PFSK-1 (cell line): ENCODE results near the gene FAM13C.

Experiments
- TAF1 ChIP-seq: IDR thresholded peaks from 2 replicates; pipeline ENCODE4 v1.6.1; 2012; ENCODE audit warnings: low read length, control low read depth, borderline replicate concordance; ENCODE audit not compliant: insufficient read depth
- TF ChIP-seq, protein P1 (sequence below), 2 experiments: IDR thresholded peaks; 2 replicates each; pipeline versions ENCODE4 v1.6.1 to v1.8.0; 2011 to 2012; ENCODE audit warnings: low read depth in 2 of 2, low read length in 2 of 2, control low read depth in 1 of 2, inconsistent platforms in 1 of 2, mild to moderate bottlenecking in 1 of 2, moderate library complexity in 1 of 2; ENCODE audit not compliant: insufficient read depth in 1 of 2

DNA sequence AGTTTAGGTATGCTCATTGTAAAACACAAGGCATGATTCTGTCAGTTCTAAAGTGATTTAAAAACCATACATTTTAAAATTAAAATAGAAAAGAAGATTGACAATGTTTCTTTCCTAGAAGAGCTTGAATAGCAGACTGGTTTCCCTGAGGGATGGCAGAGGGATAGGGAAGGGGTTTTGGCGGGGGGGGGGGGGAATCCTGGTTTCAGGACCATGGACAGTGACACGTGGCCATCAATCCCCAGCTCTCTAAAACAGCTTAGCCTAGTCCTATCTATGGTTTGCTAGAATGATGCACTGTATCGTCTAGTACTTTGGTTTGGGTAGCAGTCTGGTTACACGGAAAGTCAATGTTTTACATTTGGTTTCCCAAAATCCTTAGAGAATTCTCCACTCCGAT lies 97.2 kb downstream of the FAM13C start:
- TF ChIP-seq, protein P1, sequence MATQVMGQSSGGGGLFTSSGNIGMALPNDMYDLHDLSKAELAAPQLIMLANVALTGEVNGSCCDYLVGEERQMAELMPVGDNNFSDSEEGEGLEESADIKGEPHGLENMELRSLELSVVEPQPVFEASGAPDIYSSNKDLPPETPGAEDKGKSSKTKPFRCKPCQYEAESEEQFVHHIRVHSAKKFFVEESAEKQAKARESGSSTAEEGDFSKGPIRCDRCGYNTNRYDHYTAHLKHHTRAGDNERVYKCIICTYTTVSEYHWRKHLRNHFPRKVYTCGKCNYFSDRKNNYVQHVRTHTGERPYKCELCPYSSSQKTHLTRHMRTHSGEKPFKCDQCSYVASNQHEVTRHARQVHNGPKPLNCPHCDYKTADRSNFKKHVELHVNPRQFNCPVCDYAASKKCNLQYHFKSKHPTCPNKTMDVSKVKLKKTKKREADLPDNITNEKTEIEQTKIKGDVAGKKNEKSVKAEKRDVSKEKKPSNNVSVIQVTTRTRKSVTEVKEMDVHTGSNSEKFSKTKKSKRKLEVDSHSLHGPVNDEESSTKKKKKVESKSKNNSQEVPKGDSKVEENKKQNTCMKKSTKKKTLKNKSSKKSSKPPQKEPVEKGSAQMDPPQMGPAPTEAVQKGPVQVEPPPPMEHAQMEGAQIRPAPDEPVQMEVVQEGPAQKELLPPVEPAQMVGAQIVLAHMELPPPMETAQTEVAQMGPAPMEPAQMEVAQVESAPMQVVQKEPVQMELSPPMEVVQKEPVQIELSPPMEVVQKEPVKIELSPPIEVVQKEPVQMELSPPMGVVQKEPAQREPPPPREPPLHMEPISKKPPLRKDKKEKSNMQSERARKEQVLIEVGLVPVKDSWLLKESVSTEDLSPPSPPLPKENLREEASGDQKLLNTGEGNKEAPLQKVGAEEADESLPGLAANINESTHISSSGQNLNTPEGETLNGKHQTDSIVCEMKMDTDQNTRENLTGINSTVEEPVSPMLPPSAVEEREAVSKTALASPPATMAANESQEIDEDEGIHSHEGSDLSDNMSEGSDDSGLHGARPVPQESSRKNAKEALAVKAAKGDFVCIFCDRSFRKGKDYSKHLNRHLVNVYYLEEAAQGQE (IDR thresholded peaks at IDR 0.05; ENCODE audit: insufficient read depth in 1 of 2, low read depth in 2 of 2, low read length in 2 of 2): peak; percentile 84 to 91
- no peak for TF ChIP-seq TAF1
